Neural cell (in vitro differentiated cells): Measurements from ENCODE around the gene LRRC26. TPM values are rescaled to one million over a fixed set of nuclear protein-coding genes. Genes with fewer than 3 reads are reported as not detected.
A peak's percentile ranks its signal among the peaks of the same experiment; 100 is the strongest.

Experiments
- H2AFZ ChIP-seq: fragments of 200-600, 300-800 bp; sonication (generic), shearing (Covaris generic); 2 replicates; pipeline ENCODE4 v1.6.0; 2014; ENCODE audit warnings: low read depth, mild to moderate bottlenecking, antibody characterized with exemption, low read length, moderate library complexity
- H3F3A ChIP-seq: fragments of 200-600 bp; shearing (Covaris generic); 2 replicates; pipeline ENCODE4 v1.6.1; 2016; ENCODE audit warnings: mild to moderate bottlenecking, moderate library complexity, mixed read lengths, antibody characterized with exemption, low read length; ENCODE audit not compliant: insufficient read depth, poor library complexity, severe bottlenecking
- H3K27ac ChIP-seq: fragments of 200-600, 300-800 bp; sonication (generic), shearing (Covaris generic); 2 replicates; pipeline ENCODE4 v1.5.1; 2014; ENCODE audit warnings: mild to moderate bottlenecking, low read length, moderate library complexity
- H3K27me3 ChIP-seq: fragments of 300-800, 200-600 bp; sonication (generic), shearing (Covaris generic); 2 replicates; pipeline ENCODE4 v1.6.0; 2014; ENCODE audit warnings: mild to moderate bottlenecking, low read depth, low read length, moderate library complexity; ENCODE audit not compliant: insufficient read depth
- H3K36me3 ChIP-seq: fragments of 300-800, 200-600 bp; sonication (generic), shearing (Covaris generic); 2 replicates; pipeline ENCODE4 v1.5.1; 2014; ENCODE audit warnings: mild to moderate bottlenecking, antibody characterized with exemption, low read length, moderate library complexity; ENCODE audit not compliant: insufficient read depth
- H3K4me2 ChIP-seq: fragments of 300-800, 200-600 bp; sonication (generic), shearing (Covaris generic); 2 replicates; pipeline ENCODE4 v1.6.0; 2014; ENCODE audit warnings: mild to moderate bottlenecking, low read length
- H3K4me3 ChIP-seq: fragments of 300-800, 200-600 bp; sonication (generic), shearing (Covaris generic); 2 replicates; pipeline ENCODE4 v1.5.1; 2014; ENCODE audit warnings: mild to moderate bottlenecking, low read length, moderate library complexity
- H3K79me2 ChIP-seq: fragments of 200-600 bp; shearing (Covaris generic); replicated peaks from 2 replicates; pipeline ENCODE4 v1.6.0; 2014; ENCODE audit warnings: mild to moderate bottlenecking, low read length, moderate library complexity; ENCODE audit not compliant: insufficient read depth
- H3K9ac ChIP-seq: fragments of 300-800, 200-600 bp; sonication (generic), shearing (Covaris generic); 2 replicates; pipeline ENCODE4 v1.6.1; 2016; ENCODE audit warnings: mild to moderate bottlenecking, low read length, mixed read lengths
- H3K9me2 ChIP-seq: fragments of 200-600 bp; shearing (Covaris generic); 2 replicates; pipeline ENCODE4 v1.6.1; 2016; ENCODE audit warnings: mild to moderate bottlenecking, low read length, mixed read lengths; ENCODE audit not compliant: insufficient read depth
- H3K9me3 ChIP-seq: fragments of 200-600, 300-800 bp; sonication (generic), shearing (Covaris generic); 2 replicates; pipeline ENCODE4 v1.6.1; 2016; ENCODE audit warnings: mild to moderate bottlenecking, mixed run types, low read length, moderate library complexity, mixed read lengths
- H4K20me1 ChIP-seq: fragments of 200-600 bp; shearing (Covaris generic); 2 replicates; pipeline ENCODE4 v1.6.1; 2016; ENCODE audit warnings: mild to moderate bottlenecking, mixed run types; ENCODE audit not compliant: insufficient read depth
- EP300 ChIP-seq: fragments of 450-650 bp; conservative IDR thresholded peaks from 2 replicates; pipeline ENCODE4 v1.6.1; 2014; ENCODE audit warnings: antibody characterized with exemption, mild to moderate bottlenecking, moderate library complexity; ENCODE audit not compliant: poor library complexity, severe bottlenecking
- EZH2 ChIP-seq: fragments of 200-600, 300-800 bp; shearing (Covaris generic), sonication (generic); IDR thresholded peaks from 2 replicates; pipeline ENCODE4 v1.6.1; 2014; ENCODE audit warnings: antibody characterized with exemption, low read length, borderline replicate concordance, mild to moderate bottlenecking; ENCODE audit not compliant: insufficient read depth, poor library complexity, severe bottlenecking
- MXI1 ChIP-seq: fragments of 450-650 bp; conservative IDR thresholded peaks from 2 replicates; pipeline ENCODE4 v1.6.1; 2014; ENCODE audit warnings: antibody characterized with exemption, mild to moderate bottlenecking; ENCODE audit not compliant: poor library complexity, severe bottlenecking
- POLR2AphosphoS5 ChIP-seq: IDR thresholded peaks from 2 replicates; pipeline ENCODE4 v1.6.1; 2012
- RAD21 ChIP-seq: fragments of 450-650 bp; conservative IDR thresholded peaks from 2 replicates; pipeline ENCODE4 v1.6.1; 2014; ENCODE audit warnings: antibody characterized with exemption, mild to moderate bottlenecking, moderate library complexity
- SMC3 ChIP-seq: fragments of 450-650 bp; conservative IDR thresholded peaks from 2 replicates; pipeline ENCODE4 v1.6.1; 2014; ENCODE audit warnings: antibody characterized with exemption, mild to moderate bottlenecking, moderate library complexity; ENCODE audit not compliant: poor library complexity
- TAF1 ChIP-seq: IDR thresholded peaks from 2 replicates; pipeline ENCODE4 v1.6.1; 2012; ENCODE audit warnings: low read depth
- polyA plus RNA-seq: library from polyadenylated mRNA; depleted of rRNA; stranded (reverse); fragments of >200 nt; gene quantifications from 2 replicates; pipeline ENCODE4 v1.2.3, GENCODE V29; 2014
- TF ChIP-seq, protein P1 (sequence below): IDR thresholded peaks from 2 replicates; pipeline ENCODE4 v1.6.1; 2012; ENCODE audit warnings: borderline replicate concordance
- TF ChIP-seq, protein P2 (sequence below): fragments of 450-650 bp; IDR thresholded peaks from 2 replicates; pipeline ENCODE4 v1.5.1; 2014; ENCODE audit warnings: antibody characterized with exemption, mild to moderate bottlenecking, moderate library complexity; ENCODE audit not compliant: poor library complexity, severe bottlenecking

The LRRC26 gene
- polyA plus RNA-seq, 1 donor from 2014 or later = 2.2 TPM

DNA sequence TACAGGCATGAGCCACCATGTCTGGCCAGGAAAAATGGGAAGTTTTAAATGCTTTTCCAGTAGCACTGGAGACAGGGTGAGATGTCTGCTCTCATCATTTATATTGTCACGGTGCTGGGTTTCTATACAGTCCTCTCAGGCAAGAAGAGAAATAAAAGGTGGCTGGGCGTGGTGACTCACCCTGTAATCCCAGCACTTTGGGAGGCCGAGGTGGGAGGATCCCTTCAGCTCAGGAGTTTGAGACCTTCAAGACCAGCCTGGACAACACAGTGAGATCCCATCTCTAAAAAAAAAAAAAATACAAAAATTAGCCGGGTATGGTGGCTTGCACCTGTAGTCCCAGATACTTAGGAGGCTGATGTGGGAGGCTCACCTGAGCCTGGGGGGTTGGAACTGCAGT, 35.7 kb downstream of the LRRC26 start:
- no peaks in the 10 kb centered on the region for H3K9me2 ChIP-seq
- H4K20me1 ChIP-seq = no peaks in the 10 kb centered on the region
- no peak overlapping the region for H3K4me2 ChIP-seq
- H3K4me3 ChIP-seq = no peak overlapping the region
- H3K9ac ChIP-seq = no peak overlapping the region
- H3K27ac ChIP-seq = no peak overlapping the region
- no peaks in the 10 kb centered on the region for H3K9me3 ChIP-seq
- peaks cover 39% of the 10 kb centered on the region for H3K27me3 ChIP-seq
- H3F3A ChIP-seq = no peaks in the 10 kb centered on the region
- H3K36me3 ChIP-seq = no peaks in the 10 kb centered on the region
- no peak overlapping the region for H2AFZ ChIP-seq
- H3K79me2 ChIP-seq = peaks cover 1% of the 10 kb centered on the region
- TF ChIP-seq RAD21 (no peak), TAF1 (no peak), MXI1 (no peak), EZH2 (no peak), POLR2AphosphoS5 (no peak), SMC3 (no peak), EP300 (no peak)
- TF ChIP-seq, protein P1, sequence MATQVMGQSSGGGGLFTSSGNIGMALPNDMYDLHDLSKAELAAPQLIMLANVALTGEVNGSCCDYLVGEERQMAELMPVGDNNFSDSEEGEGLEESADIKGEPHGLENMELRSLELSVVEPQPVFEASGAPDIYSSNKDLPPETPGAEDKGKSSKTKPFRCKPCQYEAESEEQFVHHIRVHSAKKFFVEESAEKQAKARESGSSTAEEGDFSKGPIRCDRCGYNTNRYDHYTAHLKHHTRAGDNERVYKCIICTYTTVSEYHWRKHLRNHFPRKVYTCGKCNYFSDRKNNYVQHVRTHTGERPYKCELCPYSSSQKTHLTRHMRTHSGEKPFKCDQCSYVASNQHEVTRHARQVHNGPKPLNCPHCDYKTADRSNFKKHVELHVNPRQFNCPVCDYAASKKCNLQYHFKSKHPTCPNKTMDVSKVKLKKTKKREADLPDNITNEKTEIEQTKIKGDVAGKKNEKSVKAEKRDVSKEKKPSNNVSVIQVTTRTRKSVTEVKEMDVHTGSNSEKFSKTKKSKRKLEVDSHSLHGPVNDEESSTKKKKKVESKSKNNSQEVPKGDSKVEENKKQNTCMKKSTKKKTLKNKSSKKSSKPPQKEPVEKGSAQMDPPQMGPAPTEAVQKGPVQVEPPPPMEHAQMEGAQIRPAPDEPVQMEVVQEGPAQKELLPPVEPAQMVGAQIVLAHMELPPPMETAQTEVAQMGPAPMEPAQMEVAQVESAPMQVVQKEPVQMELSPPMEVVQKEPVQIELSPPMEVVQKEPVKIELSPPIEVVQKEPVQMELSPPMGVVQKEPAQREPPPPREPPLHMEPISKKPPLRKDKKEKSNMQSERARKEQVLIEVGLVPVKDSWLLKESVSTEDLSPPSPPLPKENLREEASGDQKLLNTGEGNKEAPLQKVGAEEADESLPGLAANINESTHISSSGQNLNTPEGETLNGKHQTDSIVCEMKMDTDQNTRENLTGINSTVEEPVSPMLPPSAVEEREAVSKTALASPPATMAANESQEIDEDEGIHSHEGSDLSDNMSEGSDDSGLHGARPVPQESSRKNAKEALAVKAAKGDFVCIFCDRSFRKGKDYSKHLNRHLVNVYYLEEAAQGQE = no peak
- TF ChIP-seq, protein P2, sequence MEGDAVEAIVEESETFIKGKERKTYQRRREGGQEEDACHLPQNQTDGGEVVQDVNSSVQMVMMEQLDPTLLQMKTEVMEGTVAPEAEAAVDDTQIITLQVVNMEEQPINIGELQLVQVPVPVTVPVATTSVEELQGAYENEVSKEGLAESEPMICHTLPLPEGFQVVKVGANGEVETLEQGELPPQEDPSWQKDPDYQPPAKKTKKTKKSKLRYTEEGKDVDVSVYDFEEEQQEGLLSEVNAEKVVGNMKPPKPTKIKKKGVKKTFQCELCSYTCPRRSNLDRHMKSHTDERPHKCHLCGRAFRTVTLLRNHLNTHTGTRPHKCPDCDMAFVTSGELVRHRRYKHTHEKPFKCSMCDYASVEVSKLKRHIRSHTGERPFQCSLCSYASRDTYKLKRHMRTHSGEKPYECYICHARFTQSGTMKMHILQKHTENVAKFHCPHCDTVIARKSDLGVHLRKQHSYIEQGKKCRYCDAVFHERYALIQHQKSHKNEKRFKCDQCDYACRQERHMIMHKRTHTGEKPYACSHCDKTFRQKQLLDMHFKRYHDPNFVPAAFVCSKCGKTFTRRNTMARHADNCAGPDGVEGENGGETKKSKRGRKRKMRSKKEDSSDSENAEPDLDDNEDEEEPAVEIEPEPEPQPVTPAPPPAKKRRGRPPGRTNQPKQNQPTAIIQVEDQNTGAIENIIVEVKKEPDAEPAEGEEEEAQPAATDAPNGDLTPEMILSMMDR = no peak

DNA sequence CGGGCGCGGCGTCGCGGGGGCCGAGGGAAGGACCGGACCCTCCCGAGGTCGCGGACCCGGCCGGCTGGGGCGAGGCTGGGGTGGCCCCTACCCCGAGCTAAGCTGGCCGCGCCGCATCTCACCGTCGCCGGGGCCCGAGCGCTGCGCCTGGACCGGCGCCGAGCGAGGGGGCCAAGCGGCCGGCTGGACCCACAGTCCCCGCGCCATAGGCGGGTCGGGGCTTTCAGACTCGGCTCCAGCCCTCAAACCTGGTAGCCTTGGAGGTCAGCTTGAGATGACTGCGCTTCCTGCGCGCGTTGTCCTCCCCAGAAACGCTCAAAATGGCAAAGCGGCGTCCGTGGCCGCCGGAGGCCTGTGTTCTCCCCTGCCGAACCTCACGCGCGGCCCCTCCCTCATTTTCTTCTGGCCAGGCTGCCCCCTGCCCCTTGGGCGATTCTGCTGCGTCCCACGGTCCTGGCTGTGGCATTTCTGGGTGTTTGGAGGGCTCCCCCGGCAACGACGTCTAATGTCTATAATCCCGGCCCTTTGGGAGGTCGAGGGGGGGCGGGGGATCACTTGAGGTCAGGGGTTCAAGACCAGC, 39.6 kb downstream of the LRRC26 start:
- peak overlapping the region; percentile 85 for H3K27ac ChIP-seq
- H2AFZ ChIP-seq = peak overlapping the region; percentile 56
- H3K27me3 ChIP-seq = peaks cover 6% of the 10 kb centered on the region

More for the DNA sequence above, 39.6 kb downstream of the LRRC26 start:
- H4K20me1 ChIP-seq = no peaks in the 10 kb centered on the region
- peak overlapping the region; percentile 48 for H3K4me2 ChIP-seq
- no peaks in the 10 kb centered on the region for H3F3A ChIP-seq
- H3K36me3 ChIP-seq = no peaks in the 10 kb centered on the region
- H3K9me3 ChIP-seq = no peaks in the 10 kb centered on the region
- H3K9me2 ChIP-seq = no peaks in the 10 kb centered on the region
- peaks cover 19% of the 10 kb centered on the region for H3K79me2 ChIP-seq
- no peak for TF ChIP-seq EP300
- TF ChIP-seq SMC3 = no peak
- TF ChIP-seq, protein P1 = no peak
- no peak for TF ChIP-seq RAD21
- TF ChIP-seq POLR2AphosphoS5 = no peak
- no peak for TF ChIP-seq EZH2
- TF ChIP-seq MXI1 = no peak
- no peak for TF ChIP-seq TAF1
- TF ChIP-seq, protein P2 = no peak
- peak overlapping the region; percentile 87 for H3K9ac ChIP-seq
- H3K4me3 ChIP-seq = peak overlapping the region; percentile 95
